Neural progenitor cell (in vitro differentiated cells): ENCODE measurements around the gene CCDC107.

Experiments
- EZH2 ChIP-seq: fragments of 200-600 bp; sonication (generic); IDR thresholded peaks from 2 replicates; pipeline ENCODE4 v1.6.1; 2017; ENCODE audit warnings: antibody characterized with exemption, mild to moderate bottlenecking, moderate library complexity
- EZH2phosphoT487 ChIP-seq: fragments of 200-600 bp; sonication (generic); IDR thresholded peaks from 2 replicates; pipeline ENCODE4 v1.6.1; 2017; ENCODE audit warnings: antibody characterized with exemption
- TF ChIP-seq, protein P1 (sequence below): fragments of 200-600 bp; sonication (generic); IDR thresholded peaks from 2 replicates; pipeline ENCODE4 v1.5.1; 2017; ENCODE audit warnings: antibody characterized with exemption, mild to moderate bottlenecking

DNA sequence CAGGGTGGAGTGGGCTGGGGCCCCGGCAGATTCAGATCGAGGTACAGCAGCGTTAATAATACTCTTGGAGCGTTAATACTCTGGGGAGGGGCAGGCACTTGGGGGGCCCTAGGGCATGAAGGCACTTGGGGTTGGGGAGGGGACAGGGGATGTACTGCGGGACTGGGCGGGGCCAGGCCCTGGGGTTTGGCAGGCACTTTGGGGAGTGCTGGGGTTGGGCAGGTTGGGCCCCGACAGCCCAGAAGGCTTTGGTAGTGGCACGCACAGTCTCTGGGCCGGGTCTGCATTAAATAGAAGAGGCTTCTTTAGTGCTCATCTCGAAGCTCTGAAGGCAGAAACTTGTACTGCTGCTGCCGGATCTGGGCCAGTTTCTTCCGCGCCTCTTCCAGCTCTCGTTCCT, 39.4 kb downstream of the CCDC107 start:
- TF ChIP-seq, protein P1, sequence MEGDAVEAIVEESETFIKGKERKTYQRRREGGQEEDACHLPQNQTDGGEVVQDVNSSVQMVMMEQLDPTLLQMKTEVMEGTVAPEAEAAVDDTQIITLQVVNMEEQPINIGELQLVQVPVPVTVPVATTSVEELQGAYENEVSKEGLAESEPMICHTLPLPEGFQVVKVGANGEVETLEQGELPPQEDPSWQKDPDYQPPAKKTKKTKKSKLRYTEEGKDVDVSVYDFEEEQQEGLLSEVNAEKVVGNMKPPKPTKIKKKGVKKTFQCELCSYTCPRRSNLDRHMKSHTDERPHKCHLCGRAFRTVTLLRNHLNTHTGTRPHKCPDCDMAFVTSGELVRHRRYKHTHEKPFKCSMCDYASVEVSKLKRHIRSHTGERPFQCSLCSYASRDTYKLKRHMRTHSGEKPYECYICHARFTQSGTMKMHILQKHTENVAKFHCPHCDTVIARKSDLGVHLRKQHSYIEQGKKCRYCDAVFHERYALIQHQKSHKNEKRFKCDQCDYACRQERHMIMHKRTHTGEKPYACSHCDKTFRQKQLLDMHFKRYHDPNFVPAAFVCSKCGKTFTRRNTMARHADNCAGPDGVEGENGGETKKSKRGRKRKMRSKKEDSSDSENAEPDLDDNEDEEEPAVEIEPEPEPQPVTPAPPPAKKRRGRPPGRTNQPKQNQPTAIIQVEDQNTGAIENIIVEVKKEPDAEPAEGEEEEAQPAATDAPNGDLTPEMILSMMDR, result no peak
- TF ChIP-seq EZH2 (no peak), EZH2phosphoT487 (no peak)
